Activated CD4-positive, alpha-beta memory T cell treated with anti-CD3 and anti-CD28 coated beads for 36 hours (primary cell): Measurements from ENCODE around the gene PIK3R5. TPM values are rescaled to one million over a fixed set of nuclear protein-coding genes. Genes with fewer than 3 reads are reported as not detected.

Experiments
- CTCF ChIA-PET: fragments of 350-600 bp; sonication (Branson Sonifier 250); formaldehyde crosslinking; loops from one replicate; lab custom pipeline; 2021; ENCODE audit warnings: antibody characterized with exemption, inconsistent platforms; lab: Charles Lee
- POLR2A ChIA-PET: fragments of 350-600 bp; sonication (Branson Sonifier 250); formaldehyde crosslinking; loops from one replicate; lab custom pipeline; 2021; ENCODE audit warnings: antibody characterized with exemption; lab: Charles Lee
- DNase-seq: peaks from one replicate; pipeline ENCODE4 v3.0.0-alpha.2; 2020
- H3K27ac Mint-ChIP-seq: one replicate; pipeline ENCODE4 v1.8.0; 2021; ENCODE audit warnings: mixed read lengths
- H3K27me3 Mint-ChIP-seq: one replicate; pipeline ENCODE4 v1.8.0; 2021; ENCODE audit warnings: mixed read lengths
- H3K36me3 Mint-ChIP-seq: one replicate; pipeline ENCODE4 v1.8.0; 2021; ENCODE audit warnings: mixed read lengths
- H3K4me1 Mint-ChIP-seq: one replicate; pipeline ENCODE4 v1.8.0; 2021; ENCODE audit warnings: low read depth, mixed read lengths
- H3K4me3 Mint-ChIP-seq: one replicate; pipeline ENCODE4 v1.8.0; 2021; ENCODE audit warnings: mild to moderate bottlenecking, mixed read lengths
- H3K9me3 Mint-ChIP-seq: one replicate; pipeline ENCODE4 v1.8.0; 2021; ENCODE audit warnings: mixed read lengths
- intact Hi-C: fragments of 100-400 bp; cut with micrococcal nuclease; formaldehyde crosslinking; loops from one replicate; pipeline ENCODE4 v1.15.1; 2023
- total RNA-seq, 2 experiments: library from RNA; stranded (reverse); gene quantifications; one replicate each; pipeline ENCODE4 v1.2.3, GENCODE V29; 2021

Gene PIK3R5
- total RNA-seq, 2 experiments from 2014 or later: 20.7 to 22.4 TPM

- Mint-ChIP-seq H3K9me3 (no peaks in the 10 kb centered on the region), H3K27ac (no peak overlapping the region), H3K4me3 (no peak overlapping the region), H3K36me3 (peaks cover 3% of the 10 kb centered on the region), H3K27me3 (no peaks in the 10 kb centered on the region), H3K4me1 (peaks cover 14% of the 10 kb centered on the region)
- intact Hi-C loops: no loop called here
- ChIA-PET POLR2A (no interaction called here), CTCF (no interaction called here)
- no peak for DNase-seq
Observed at GRCh38 chr17:8872705-8873435, 92.6 kb downstream of the PIK3R5 start.

GRCh38 chr17:8872036-8872704 is 93.3 kb downstream of the PIK3R5 start:
- Mint-ChIP-seq H3K27me3 (no peaks in the 10 kb centered on the region), H3K4me3 (no peak overlapping the region), H3K9me3 (no peaks in the 10 kb centered on the region), H3K4me1 (peaks cover 20% of the 10 kb centered on the region), H3K27ac (no peak overlapping the region), H3K36me3 (no peaks in the 10 kb centered on the region)
- ChIA-PET CTCF (no interaction called here), POLR2A (no interaction called here)
- intact Hi-C loops: no loop called here
- DNase-seq: no peak

DNA sequence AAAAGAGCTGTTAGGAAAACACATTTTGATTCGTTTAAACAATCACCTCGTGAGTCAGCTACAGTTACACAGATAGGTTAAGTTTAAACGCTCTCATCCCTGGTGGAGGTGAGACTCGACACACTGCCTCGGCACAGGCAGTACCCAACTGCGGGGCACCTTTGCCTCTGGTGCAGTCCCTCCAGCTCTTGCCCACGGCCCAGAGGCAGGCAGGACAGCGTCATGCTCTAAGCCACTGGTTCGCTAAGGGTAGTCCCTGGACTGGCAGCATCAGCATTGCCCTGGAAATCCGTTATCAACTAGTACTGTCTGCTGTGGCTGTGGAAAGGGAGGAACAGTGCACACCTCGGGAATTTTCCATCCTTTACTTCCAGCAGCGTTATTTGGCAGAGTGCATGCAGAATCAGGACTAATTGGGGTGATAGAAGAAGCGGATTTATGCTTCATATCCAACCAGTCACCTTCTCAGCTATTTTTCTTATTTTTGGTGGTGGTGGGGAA is 94.4 kb downstream of the PIK3R5 start:
- H3K27me3 Mint-ChIP-seq: no peaks in the 10 kb centered on the region
- no peak for DNase-seq
- H3K4me1 Mint-ChIP-seq: peaks cover 28% of the 10 kb centered on the region
- ChIA-PET POLR2A (no interaction called here), CTCF (interaction anchor here (0.8 kb wide), 1 partner anchor 46 kb away, joined by 3 read pairs; no protein-coding TSS in a partner anchor)
- H3K27ac Mint-ChIP-seq: no peak overlapping the region
- H3K9me3 Mint-ChIP-seq: no peaks in the 10 kb centered on the region
- intact Hi-C loops: no loop called here
- H3K36me3 Mint-ChIP-seq: no peaks in the 10 kb centered on the region
- H3K4me3 Mint-ChIP-seq: no peak overlapping the region

DNA sequence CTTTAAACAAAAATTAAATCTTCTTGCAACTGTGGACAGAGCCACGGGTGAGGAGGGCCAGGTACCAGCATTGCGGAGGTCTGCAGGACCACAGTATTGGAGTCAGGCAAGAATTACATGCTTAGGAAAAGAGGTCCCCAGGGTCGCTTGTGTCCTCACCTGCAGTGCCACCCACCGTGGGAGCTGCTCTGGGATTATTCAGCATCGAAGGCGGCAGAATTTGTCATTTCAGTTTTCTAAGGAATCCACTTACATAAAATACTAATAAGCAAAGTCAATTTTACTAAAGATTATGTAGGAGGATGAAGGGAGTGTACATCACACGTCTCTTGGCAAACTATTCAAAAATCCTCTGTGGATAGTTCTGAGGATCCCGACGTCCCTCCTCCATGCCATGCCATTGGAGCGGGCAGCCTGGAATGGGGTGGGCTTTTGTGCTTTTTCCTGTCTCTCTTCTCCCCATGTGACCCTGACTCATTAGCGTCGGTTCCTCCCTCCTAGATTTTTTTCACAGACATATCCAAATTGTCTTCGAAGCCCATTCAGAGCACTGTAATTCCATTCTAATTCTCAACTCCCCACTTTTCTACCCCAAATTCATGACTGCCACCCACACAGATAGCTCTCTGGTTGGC is 95.0 kb downstream of the PIK3R5 start:
- H3K4me1 Mint-ChIP-seq: peaks cover 28% of the 10 kb centered on the region
- no peaks in the 10 kb centered on the region for H3K36me3 Mint-ChIP-seq
- H3K27ac Mint-ChIP-seq: no peak overlapping the region
- H3K4me3 Mint-ChIP-seq: no peak overlapping the region
- ChIA-PET POLR2A (no interaction called here), CTCF (interaction anchor here (0.8 kb wide), 1 partner anchor 46 kb away, joined by 3 read pairs; no protein-coding TSS in a partner anchor)
- no peak for DNase-seq
- no peaks in the 10 kb centered on the region for H3K9me3 Mint-ChIP-seq
- intact Hi-C loops: no loop called here
- H3K27me3 Mint-ChIP-seq: no peaks in the 10 kb centered on the region

- Mint-ChIP-seq H3K27me3 (no peaks in the 10 kb centered on the region), H3K9me3 (no peaks in the 10 kb centered on the region), H3K27ac (no peak overlapping the region), H3K4me1 (peaks cover 28% of the 10 kb centered on the region), H3K4me3 (no peak overlapping the region), H3K36me3 (no peaks in the 10 kb centered on the region)
- POLR2A ChIA-PET: no interaction called here
- no peak for DNase-seq
- CTCF ChIA-PET: interaction anchor here (1.1 to 2.6 kb wide), 5 partner anchors 26 to 459 kb away, joined by 3 to 8 read pairs (median 4); no protein-coding TSS in a partner anchor
- intact Hi-C loops: no loop called here
Observed at GRCh38 chr17:8869114-8869815, 96.2 kb downstream of the PIK3R5 start.

DNA sequence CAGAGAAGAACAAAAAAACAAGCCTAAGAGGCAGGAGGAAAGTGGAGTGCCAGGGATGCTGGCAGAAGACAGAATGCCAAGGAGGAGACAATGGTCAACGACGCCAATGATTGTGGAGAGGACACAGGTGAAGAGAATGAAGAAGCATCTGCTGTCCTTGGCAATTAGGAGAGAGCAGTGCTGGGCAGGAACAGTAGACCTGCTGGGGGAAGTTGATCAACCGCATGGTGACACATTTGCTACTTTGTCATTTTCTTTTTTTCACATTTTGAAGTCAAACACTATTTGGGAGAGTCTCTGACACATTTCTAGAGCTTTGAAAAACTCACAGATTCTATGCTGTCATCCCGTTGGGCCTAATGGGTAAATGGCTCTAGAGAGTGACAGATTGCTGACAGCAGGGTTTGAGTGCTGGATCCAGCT is 97.0 kb downstream of the PIK3R5 start:
- Mint-ChIP-seq H3K4me3 (no peak overlapping the region), H3K36me3 (no peaks in the 10 kb centered on the region), H3K27me3 (no peaks in the 10 kb centered on the region), H3K27ac (no peak overlapping the region), H3K9me3 (no peaks in the 10 kb centered on the region), H3K4me1 (peaks cover 28% of the 10 kb centered on the region)
- POLR2A ChIA-PET: no interaction called here
- intact Hi-C loops: loop anchor here (1.0 kb wide), 1 partner anchor 10 kb away; no protein-coding TSS in a partner anchor
- CTCF ChIA-PET: interaction anchor here (1.1 to 2.6 kb wide), 5 partner anchors 27 to 458 kb away, joined by 3 to 8 read pairs (median 4); no protein-coding TSS in a partner anchor
- peak; percentile 49 for DNase-seq

GRCh38 chr17:8868092-8868491 is 97.4 kb downstream of the PIK3R5 start:
- H3K4me1 Mint-ChIP-seq: peaks cover 28% of the 10 kb centered on the region
- ChIA-PET CTCF (interaction anchor here (1.0 to 2.6 kb wide), 4 partner anchors 27 to 122 kb away, joined by 3 to 8 read pairs (median 4); no protein-coding TSS in a partner anchor), POLR2A (no interaction called here)
- H3K27ac Mint-ChIP-seq: no peak overlapping the region
- H3K27me3 Mint-ChIP-seq: no peaks in the 10 kb centered on the region
- no peaks in the 10 kb centered on the region for H3K36me3 Mint-ChIP-seq
- no peak overlapping the region for H3K4me3 Mint-ChIP-seq
- H3K9me3 Mint-ChIP-seq: no peaks in the 10 kb centered on the region
- intact Hi-C loops: loop anchor here (1.0 kb wide), 1 partner anchor 10 kb away; no protein-coding TSS in a partner anchor
- no peak for DNase-seq

DNA sequence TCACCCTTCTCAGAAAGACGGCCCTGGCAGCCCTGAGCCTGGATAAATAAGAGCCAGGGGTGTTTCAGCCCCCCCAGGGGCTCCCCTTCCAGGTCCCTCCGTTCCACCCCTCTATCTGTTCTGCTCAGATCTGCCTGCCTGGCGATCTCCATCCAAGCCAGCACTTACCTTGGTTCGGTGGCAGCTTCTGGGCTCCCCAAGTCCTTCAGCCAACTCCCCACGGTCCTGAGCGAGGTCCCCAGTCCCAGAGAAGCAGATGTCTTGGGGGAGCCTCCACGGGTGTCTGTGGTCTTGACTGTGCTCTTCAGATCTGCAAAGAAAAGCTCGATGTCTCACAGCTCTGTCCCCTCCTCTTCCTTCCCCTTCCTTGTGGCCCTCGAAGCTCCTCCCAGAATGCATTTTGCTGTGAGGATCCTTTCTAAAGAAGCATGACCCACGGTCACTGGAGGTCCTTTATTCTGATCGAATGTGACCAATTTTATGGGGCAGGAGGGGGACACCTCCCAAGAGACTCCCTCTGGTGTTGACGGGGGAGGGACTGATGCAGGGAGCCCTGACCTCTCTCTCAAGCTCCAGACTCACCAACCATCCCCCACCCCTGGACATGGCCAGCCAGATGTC is 98.0 kb downstream of the PIK3R5 start, which contains the start of gene PIK3R6:
Gene PIK3R6 (minus strand): TSS at position 314 of the 621 bp plus-strand sequence. CDS start 17,880 bp downstream, outside the sequence.
- Mint-ChIP-seq H3K27ac (no peak within 1 kb of the TSS), H3K36me3 (no peaks in the 10 kb centered on the region), H3K4me1 (peaks cover 29% of the 10 kb centered on the region), H3K4me3 (peak within 1 kb of the TSS; percentile 54), H3K27me3 (no peaks in the 10 kb centered on the region), H3K9me3 (no peaks in the 10 kb centered on the region)
- intact Hi-C loops: no loop called here
- DNase-seq: peak; percentile 21
- ChIA-PET POLR2A (no interaction called here), CTCF (interaction anchor here (1.0 to 2.6 kb wide), 3 partner anchors 28 to 122 kb away, joined by 3 to 8 read pairs (median 4); no protein-coding TSS in a partner anchor)

- DNase-seq: peak; percentile 3
- ChIA-PET POLR2A (interaction anchor here (1.0 kb wide), 1 partner anchor 28 kb away, joined by 3 read pairs; no protein-coding TSS in a partner anchor), CTCF (interaction anchor here (0.6 kb wide), 1 partner anchor 81 kb away, joined by 3 read pairs; no protein-coding TSS in a partner anchor)
- intact Hi-C loops: no loop called here
- Mint-ChIP-seq H3K4me3 (no peak overlapping the region), H3K27ac (no peak overlapping the region), H3K27me3 (no peaks in the 10 kb centered on the region), H3K36me3 (no peaks in the 10 kb centered on the region), H3K9me3 (no peaks in the 10 kb centered on the region), H3K4me1 (peaks cover 39% of the 10 kb centered on the region)
Observed at GRCh38 chr17:8865811-8866210, 99.7 kb downstream of the PIK3R5 start.

DNA sequence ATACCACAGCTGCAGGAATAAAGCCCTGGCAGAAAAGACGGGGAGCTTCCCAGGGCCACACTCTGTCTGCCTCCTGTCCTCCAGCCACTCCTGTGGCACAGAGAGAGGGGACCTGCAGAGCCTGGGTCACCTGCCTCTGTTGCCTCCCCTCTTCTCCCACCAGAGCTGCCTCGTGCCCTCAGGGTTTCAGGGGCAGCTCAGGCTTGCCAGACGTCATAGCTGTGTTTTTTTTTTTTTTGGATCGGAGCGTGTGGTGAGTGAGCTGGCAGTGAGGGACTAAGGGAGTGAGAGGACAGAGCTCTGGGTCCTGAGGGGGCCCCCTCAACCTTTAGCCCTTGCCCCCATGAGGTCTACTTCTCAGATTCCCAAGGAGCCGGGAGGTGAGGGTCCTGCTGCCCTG is 100.1 kb downstream of the PIK3R5 start:
- H3K4me3 Mint-ChIP-seq: no peak overlapping the region
- CTCF ChIA-PET: interaction anchor here (0.6 kb wide), 1 partner anchor 82 kb away, joined by 3 read pairs; no protein-coding TSS in a partner anchor
- H3K27ac Mint-ChIP-seq: no peak overlapping the region
- DNase-seq: no peak
- POLR2A ChIA-PET: interaction anchor here (1.0 kb wide), 1 partner anchor 28 kb away, joined by 3 read pairs; no protein-coding TSS in a partner anchor
- intact Hi-C loops: no loop called here
- H3K27me3 Mint-ChIP-seq: no peaks in the 10 kb centered on the region
- peaks cover 39% of the 10 kb centered on the region for H3K4me1 Mint-ChIP-seq
- no peaks in the 10 kb centered on the region for H3K9me3 Mint-ChIP-seq
- H3K36me3 Mint-ChIP-seq: no peaks in the 10 kb centered on the region
